ENCODE data around the gene NDFIP2.
A peak's percentile ranks its signal among the peaks of the same experiment; 100 is the strongest.

The NDFIP2 gene

GRCh38 chr13:79480954-79481684, at the start of gene NDFIP2:
Gene NDFIP2 (plus strand): TSS chr13:79481155. CDS start chr13:79481204, 49 bp downstream.
- peak; percentile 59 for DNase-seq

DNA sequence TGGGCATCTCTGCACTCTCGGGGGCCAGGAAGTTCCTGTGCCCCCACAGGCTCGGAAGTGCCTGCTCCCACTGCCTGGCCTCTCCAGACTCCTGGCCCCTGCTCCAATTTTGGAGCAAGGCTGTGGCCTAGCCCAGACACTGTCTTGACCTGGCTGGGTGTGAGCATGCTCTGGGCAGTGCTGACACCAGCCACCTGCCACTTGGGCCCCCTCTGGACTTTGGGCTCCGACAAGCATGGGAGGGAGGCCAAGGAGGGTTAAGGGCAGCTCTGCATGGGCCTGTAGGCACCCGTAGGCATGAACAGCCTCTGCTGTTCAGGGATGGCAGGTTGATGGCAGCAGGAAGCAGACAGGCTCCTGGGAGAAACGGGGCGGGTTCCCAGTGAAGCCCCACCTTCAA, 48.9 kb upstream of the NDFIP2 start:
- no peak for DNase-seq

GRCh38 chr13:79432992-79433391, 48.0 kb upstream of the NDFIP2 start:
- no peak for DNase-seq

GRCh38 chr13:79434556-79434955, 46.4 kb upstream of the NDFIP2 start:
- DNase-seq: no peak

DNA sequence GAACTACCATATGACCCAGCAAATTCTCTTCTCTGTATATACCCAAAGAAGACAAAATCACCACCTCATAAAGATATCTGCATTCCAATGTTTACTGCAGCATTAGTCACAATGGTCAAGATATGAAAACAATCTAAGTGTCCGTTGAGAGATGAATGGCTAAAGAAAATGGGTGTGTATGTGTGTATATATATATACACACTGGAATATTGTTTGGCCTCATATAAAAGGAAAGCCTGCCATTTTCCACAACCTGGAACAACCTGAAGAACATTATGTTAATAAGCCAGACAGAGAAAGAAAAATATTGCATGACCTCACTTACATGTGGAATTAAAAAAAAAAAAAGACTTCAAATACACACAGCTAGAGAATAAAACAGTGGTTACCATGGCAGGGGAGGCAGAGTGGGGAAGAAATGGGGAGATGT, 45.4 kb upstream of the NDFIP2 start:
- no peak for DNase-seq

DNA sequence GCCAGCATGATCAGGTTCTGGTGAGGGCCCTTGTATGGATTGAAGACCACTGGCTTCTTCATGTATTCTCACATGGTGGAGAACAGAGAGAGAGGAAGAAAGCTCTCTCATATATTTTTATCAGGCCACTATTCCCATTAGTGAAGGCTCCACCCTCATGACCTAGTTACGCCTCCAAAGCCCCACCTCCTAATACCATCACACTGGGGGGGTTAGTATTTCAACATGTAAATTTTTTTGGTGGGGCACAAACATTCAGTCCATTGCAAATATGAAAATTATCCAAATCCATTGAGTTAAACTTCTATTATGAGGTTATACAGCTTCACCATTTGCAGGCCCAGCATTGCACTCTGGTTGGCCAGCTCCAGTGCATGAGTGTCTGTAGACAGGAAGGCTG, 41.7 kb upstream of the NDFIP2 start:
- no peak for DNase-seq

- DNase-seq: no peak
Measured at GRCh38 chr13:79440958-79441528, 39.9 kb upstream of the NDFIP2 start.

- no peak for DNase-seq
Measured at GRCh38 chr13:79442221-79442620, 38.7 kb upstream of the NDFIP2 start.

- no peak for DNase-seq
Measured at GRCh38 chr13:79442706-79443105, 38.2 kb upstream of the NDFIP2 start.

- no peak for DNase-seq
Measured at GRCh38 chr13:79445968-79446645, 34.8 kb upstream of the NDFIP2 start.

GRCh38 chr13:79447141-79447540, 33.8 kb upstream of the NDFIP2 start:
- no peak for DNase-seq

DNA sequence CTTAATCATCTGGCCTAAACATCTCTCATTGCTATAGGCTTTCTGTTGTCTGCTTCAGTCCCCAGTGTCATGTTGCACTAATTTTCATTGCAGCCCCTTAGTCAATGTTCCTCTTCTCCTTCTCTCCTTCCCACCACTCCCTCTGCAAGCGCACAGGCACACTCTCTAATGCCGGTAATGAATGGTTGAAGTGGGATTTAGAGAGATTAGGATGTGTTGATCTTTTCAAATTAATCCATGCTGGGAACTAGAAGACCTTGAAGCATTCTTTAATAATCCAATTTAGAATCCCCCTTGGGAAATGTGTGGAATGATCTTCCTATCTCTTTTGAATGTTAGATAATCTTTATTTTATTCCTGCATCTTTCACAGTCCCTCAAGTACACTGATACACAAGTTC, 33.2 kb upstream of the NDFIP2 start:
- DNase-seq: no peak

DNA sequence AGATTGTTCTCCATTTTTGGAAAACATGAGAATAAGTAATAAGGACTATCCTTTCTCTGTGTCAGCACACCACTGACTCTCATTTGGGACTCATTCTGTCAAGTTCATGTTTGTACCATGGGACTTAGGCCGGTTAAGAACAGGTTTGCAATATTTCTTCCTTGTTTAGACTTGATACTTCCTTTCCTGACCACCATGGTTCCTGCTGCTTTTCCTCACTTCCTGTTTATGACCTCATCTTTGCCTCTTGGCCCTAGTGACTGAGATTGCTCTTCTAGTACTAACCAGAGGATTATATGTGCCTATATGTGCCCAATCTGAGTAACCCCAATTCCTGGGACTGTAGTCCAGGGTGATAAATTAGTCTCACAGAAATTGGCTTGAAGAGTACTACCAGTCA, 32.5 kb upstream of the NDFIP2 start:
- DNase-seq: peak; percentile 39

GRCh38 chr13:79450110-79450509, 30.8 kb upstream of the NDFIP2 start:
- DNase-seq: no peak

DNA sequence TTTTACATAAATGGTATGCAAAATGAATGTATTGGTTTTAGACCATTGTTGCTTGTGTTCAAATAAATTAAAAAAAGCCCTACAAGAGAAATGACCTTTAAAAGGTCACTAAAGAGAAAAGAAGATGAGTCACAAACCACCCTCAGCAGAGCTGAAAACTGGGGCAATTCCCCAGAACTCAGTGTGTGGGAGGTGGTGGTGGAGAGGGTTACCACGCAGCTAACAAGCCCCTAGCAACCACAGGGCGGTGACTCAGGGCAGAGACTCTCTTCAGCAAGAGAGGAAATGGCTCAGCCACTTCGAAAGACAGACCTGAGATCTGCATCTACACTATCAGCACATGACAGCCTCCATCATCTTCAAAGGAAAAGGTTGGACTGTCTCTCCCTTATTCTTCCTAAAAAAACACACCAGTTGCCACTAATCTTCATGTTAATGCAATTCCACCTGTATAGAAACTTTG, 29.4 kb upstream of the NDFIP2 start:
- DNase-seq: peak; percentile 92

GRCh38 chr13:79452239-79452913, 28.6 kb upstream of the NDFIP2 start:
- DNase-seq: no peak

DNA sequence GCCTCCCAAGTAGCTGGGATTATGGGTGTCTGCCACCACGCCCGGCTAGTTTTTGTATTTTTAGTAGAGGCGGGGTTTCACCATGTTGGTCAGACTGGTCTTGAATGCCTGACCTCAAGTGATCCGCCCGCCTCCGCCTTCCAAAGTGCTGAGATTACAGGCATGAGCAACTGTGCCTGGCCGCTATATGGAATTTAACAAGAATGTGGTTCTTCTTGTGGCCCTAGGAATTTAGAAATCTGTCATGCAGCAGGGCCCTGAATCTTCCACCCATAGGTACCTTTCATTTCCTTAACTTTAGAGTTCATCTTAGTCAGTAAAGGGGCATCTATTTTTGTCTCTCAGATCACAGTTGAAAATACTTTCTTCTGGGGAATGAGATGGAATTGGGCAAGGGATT, 25.6 kb upstream of the NDFIP2 start:
- DNase-seq: no peak

DNA sequence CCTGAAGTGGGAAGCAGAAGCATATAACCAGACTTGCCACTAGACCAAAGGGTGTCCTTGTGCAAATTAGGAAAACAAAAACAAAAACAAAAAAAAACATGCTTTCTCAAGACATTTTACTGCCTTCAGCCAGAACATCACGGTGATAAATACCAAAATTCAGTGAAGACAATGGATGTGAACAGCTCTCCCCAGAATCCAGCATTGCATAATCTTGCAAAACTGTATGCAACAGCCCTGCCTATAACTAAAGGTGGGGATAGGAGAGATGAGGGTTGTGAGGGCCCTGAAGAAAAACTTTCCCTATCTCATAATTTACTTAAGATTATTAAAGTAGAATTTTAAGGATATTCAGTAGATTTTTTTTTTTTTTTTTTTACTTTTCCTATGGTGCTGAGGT, 24.9 kb upstream of the NDFIP2 start:
- DNase-seq: no peak

GRCh38 chr13:79456656-79457365, 24.1 kb upstream of the NDFIP2 start:
- DNase-seq: no peak

GRCh38 chr13:79457390-79457789, 23.6 kb upstream of the NDFIP2 start:
- no peak for DNase-seq

DNA sequence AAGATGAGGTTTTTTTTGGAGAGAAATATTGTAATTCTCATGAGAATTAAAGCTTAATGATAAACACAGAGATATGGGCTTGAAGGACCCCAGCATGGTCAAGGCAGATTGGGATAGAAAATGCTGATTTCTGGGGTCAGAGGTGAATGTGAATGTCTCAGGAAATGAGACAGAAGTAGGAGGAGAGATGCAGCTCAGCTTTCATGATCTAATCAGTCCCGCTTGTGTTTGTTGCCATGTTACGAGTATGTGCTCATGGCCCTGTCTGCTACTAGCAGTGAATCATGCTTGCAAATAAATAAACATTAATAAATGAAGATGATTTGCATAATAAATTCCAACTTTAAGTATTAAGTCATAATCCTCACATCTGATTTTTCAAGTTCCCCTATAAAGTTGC, 23.0 kb upstream of the NDFIP2 start:
- DNase-seq: peak; percentile 21

DNA sequence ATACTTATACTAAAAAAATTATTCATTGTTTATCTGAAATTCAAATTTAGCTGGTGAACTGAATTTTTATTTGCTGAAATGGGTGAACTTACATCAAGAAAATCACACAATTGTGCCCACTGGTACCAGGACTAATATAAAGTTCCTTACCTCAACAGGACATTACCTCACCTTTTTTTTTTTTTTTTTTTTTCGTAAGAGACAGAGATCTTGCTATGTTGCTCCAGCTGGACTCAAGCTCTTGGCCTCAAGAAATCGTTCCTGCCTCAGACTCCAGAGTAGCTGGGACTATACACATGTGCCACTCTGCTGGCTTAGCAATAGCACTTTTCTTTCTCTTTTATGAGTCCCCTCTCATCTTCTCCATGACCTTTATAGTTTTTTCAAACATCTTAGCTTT, 22.5 kb upstream of the NDFIP2 start:
- no peak for DNase-seq

- DNase-seq: no peak
Measured at GRCh38 chr13:79459906-79460305, 21.0 kb upstream of the NDFIP2 start.
